Dermis microvascular lymphatic vessel endothelial cell (primary cell): ENCODE data around the gene TFAP2B. TPM values are rescaled to one million over a fixed set of nuclear protein-coding genes. Genes with fewer than 3 reads are reported as not detected.
A peak's percentile ranks its signal among the peaks of the same experiment; 100 is the strongest.

ENCODE experiments used
- DNase-seq, 2 donors: peaks; one replicate each; pipeline versions ENCODE4 v3.0.0 to v3.0.0-alpha.2; 2010; ENCODE audit warnings: low read depth in 2 of 2
- total RNA-seq: library from RNA; depleted of rRNA; stranded (reverse); fragments of >200 nt; gene quantifications from 2 replicates; pipeline ENCODE4 v1.2.1, GENCODE V29; 2014

Gene TFAP2B
- total RNA-seq, 1 donor from 2014 or later, result not detected

DNA sequence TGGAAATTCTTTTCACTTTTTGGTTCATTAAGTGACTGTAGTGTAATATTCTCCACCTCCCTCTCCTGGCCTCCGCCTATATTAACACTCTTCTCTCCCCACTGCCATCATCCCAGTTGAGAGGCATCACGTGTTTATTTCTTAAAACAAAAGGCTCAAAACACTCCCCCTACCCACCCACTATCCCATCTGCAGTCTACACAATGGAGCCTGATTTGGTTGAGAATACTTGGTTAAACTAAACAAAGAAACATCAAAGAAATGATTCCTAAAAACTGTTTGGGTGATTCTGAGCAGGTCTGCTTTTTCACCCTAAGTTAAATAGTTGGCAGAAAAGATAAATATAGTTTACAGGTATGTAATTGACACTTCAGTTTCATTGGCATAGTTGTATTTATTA lies 5.9 kb downstream of the TFAP2B start:
- no peak for DNase-seq

DNA sequence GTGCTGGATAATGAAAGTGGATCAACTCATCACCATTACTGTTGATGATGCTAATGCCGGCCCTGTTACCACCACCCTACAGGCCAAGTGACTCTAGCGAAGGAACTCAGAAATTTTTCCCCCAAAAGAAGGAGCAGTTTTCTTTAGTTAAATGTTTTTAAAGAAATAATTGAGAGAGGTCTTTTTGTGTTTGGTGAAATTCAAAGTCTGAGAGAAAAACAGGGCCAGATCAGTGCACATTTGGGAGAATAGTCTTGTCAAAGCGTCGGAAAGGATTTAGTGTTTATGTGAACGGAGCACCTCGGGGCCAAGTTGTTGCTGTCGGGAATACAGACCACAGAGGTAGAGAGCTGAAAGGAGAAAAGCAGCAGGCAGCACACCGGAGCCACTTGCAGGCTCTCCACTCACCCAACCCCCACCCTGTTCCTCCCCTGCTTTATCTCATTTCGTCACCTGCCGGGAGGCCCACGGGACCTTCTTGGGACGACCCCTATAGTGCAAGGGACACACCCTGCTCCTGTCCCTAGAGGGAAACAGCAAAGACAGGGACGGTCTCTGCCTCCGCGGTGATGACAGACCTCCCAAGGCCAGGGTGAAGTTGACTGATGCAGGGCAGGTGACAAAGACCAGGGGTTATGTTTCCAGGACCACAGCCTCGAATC lies 6.8 kb downstream of the TFAP2B start:
- no peak for DNase-seq

DNA sequence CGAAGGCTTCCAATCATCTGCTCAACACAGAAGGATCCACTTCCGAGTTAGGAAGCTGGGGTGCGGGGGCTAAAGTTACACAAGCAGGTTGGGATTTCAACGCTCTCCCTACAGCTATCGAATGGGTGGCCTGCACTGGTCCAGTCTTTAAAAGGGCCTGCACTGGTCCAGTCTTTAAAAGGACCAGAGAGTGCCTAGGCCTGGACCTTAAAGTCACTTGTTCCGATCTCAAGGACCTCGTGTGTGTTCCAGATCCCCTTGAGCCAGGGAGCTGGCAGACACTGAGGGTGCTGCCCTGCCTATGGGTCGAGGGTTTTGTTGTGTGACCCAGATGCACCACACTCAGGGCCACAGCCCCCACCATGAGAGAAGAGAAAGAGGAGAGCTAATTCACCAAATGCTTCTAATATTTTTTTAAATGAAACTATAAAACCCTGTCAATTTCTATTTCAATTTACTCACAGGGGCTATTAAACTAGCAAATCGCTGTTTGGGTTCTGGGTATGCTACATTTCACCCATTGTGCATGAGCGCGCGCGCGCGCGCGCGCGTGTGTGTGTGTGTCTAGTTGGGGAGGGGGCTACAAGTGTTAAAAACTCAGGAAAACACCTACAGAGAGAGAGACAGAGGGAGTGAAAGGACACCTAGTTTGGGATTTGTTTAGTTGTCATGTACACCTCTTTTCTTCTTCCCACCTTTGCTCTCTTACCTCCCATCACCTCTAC lies 7.5 kb downstream of the TFAP2B start:
- no peak for DNase-seq

- DNase-seq, result no peak
These were observed 8.1 kb downstream of the TFAP2B start for GRCh38 chr6:50826803-50827202.

DNA sequence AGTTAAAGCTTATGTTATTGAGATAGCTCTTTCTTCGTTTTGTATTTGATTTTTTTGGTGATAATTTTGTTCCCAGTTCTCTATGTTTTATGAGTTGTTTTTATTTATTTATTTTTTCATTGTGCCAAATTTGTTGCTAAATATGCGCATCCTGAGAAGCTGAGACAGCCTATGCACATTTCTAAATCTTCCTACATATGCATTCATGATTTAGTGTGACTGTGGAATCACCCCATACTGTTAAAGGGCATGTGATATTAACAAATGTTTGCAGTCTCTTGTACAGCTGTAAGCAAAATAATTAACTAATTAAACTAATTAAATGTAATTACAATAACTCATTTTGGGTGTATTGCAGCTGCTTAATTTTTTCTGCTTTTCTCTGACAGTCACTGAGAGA lies 10.4 kb downstream of the TFAP2B start:
- DNase-seq, result no peak

GRCh38 chr6:50829898-50830444 lies 11.3 kb downstream of the TFAP2B start:
- no peak for DNase-seq

DNA sequence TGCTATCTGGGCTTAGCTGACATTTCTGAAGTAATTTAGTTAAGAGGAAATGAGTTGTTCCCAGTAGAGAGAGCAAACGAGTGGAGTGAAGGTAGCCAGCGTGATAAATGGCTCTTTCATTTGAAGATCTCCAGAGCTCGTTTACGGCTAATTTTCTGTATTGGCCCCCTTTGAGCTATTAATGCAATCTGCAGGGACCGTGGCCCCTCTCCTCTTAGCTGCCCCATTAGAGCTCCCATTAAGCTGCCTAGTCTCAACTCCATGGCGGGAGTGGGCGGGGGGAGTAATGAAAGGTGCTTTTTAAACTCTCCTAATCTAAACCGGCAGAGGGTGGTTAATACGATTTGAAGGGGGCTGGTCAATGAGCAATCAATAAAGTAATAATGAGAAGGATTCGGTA lies 12.5 kb downstream of the TFAP2B start:
- DNase-seq, result no peak

DNA sequence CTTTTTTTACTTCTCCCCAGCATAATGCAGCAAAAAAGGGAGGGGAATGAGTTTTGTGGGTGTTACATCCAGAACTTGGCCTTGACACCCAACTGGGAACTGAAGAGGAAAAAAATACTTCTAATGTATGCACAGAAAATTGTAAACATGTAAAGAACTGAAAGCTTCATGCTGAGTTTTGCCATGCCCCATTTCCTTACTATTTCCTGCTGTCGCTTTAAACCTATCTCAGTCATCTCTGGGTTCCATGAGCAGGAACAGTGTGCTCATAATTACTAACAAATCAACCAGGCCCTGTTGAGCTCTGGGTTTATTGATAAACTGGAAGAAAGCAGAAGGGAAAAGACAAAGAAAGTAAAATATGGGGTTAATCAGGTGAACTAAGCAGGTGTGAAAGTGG lies 14.2 kb downstream of the TFAP2B start:
- no peak for DNase-seq

DNA sequence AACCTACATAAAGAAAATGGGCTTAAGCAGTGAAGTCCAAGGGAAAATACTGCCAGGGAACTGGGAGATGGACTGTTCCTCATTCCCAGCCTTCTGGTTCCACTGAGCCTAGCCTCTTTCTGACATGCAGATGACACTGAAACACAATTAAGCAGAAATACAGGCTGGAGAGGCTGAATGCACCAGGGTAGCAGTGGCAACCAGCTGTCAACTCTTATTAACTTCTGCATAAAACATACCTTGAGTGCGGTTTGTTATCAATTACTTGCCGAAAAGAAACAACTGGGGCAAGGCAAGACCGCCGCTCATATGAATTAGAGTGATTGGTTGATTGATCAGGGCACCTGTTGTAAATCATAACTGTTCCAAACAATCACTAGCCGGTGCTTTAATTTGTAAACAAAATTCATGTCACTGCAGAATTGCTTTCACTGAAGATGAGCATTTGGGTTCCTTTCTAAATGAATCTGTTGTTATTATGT lies 16.3 kb downstream of the TFAP2B start:
- DNase-seq, result no peak

GRCh38 chr6:50836231-50836630 lies 17.6 kb downstream of the TFAP2B start:
- no peak for DNase-seq

DNA sequence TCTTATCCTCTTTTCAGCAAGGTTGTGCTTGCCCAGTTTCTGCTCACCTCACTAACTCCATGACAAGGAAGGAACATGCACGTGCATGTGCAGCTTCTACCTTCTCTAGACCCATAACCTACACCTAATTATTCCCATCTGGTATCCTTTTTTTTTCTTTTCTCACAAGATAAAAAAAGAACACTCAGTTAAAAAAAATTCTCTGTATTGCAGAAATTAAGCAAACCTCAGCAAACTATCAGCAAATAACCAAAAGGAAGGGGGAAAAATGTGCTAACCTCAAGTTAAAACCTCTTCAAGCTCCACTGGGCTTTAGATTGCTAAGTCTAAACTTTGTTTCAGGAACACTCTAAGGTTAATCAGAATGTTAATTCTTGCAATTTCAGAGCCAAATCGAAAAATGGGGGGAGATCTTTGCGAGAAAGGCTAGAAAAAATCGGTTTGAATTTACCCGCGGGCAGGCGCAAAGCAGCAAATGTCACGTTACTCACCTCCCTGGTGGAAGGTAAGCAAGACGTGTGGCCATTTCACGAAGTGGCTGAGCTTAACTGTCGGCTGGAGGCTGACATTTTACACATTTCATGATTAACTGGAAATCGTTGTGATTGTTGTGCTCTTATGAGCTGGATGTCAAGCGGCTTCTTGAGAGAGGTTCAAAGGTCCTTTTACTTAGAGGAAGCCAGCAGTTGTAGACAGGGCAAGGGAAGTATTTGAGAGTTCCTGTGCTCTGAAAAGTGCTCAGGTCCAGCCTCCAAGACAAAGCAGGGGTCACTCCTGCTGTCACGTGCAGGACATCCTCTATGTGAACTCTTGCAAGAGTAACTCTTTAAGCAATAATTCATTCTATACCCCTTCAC lies 19.1 kb downstream of the TFAP2B start:
- no peak for DNase-seq

- DNase-seq, result no peak
These were observed 21.6 kb downstream of the TFAP2B start for GRCh38 chr6:50840112-50840810.

DNA sequence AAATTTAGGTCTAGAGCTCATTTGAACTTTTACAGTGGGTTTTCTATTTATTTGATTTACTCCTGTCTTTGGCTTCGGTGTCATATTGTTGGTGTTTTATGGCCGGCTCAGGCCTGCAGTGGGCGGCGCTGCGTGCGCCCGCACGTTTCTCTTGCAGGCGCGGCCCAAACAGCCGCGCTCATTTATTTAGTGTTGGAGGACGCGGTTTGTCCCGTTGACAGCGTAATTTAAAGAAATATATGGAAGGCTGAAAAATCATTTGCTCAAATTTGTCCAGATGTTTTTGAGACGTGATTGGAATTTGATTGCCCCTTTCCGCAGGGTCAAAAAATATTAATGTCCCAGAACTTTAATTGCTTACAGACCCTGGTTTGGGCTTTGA lies 22.1 kb downstream of the TFAP2B start:
- DNase-seq, result no peak

- DNase-seq, result no peak
These were observed 23.8 kb downstream of the TFAP2B start for GRCh38 chr6:50842446-50842845.

DNA sequence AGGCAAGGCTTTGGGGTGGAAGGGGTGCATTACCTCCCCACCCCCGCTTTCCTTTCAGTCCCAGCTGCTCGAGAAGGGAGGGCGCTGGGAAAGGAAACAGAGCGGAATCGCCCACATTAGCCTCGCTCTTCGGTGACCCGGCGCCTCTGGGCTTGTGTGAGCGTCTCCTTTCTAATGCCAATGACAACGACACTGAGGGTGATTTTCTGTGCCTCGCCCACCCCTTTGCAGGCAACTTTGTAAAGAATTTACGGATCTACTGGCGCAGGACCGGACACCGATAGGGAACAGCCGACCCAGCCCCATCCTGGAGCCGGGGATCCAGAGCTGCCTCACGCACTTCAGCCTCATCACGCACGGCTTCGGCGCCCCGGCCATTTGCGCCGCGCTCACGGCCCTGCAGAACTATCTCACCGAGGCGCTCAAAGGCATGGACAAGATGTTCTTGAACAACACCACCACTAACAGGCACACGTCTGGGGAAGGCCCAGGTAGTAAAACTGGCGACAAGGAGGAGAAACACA lies 24.3 kb downstream of the TFAP2B start:
- no peak for DNase-seq

DNA sequence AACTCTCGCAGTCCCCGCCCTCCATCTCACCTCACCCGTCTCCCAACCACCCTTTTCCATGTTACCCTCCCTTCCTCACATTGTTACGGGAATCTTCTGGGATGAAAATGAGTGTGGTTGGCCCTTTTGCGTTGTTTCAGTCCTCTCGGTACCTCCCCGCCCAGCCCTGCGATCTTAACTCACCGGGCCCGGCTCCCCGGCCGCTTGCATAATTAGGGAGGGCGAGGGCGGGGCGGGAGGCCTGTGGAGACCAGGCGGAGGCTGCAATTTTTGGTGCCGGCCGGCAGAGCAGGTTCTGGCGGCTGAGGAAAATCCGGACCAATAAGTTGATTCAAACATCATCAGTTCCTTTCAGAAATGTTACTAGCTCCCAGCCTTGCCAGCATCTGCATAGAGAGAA lies 25.2 kb downstream of the TFAP2B start:
- no peak for DNase-seq

GRCh38 chr6:50845499-50846143 lies 26.9 kb downstream of the TFAP2B start:
- no peak for DNase-seq

- no peak for DNase-seq
These were observed 27.6 kb downstream of the TFAP2B start for GRCh38 chr6:50846144-50846851.

- peak in 1 of 2 donors; percentile 2 for DNase-seq
These were observed 28.1 kb downstream of the TFAP2B start for GRCh38 chr6:50846852-50847155.
